Suprapubic skin (tissue), 4 donors: ENCODE measurements around the gene EPB41L1.

Experiments used
- EP300 ChIP-seq: sonication (generic); formaldehyde crosslinking; IDR thresholded peaks from one replicate; pipeline ENCODE4 v1.6.1; 2017; ENCODE audit warnings: antibody characterized with exemption
- POLR2AphosphoS5 ChIP-seq, 3 donors: sonication (generic); formaldehyde crosslinking; IDR thresholded peaks; one replicate each; pipeline ENCODE4 v1.6.1; 2017; ENCODE audit warnings: antibody characterized with exemption in 3 of 3
- TF ChIP-seq, protein P1 (sequence below), 2 donors: fragments of 200-600 bp in 1 of 2; fragments of 450-650 bp in 1 of 2; sonication (generic) in 1 of 2; IDR thresholded peaks; one replicate each; pipeline ENCODE4 v1.5.1; 2016 to 2019; ENCODE audit warnings: antibody characterized with exemption in 2 of 2, mild to moderate bottlenecking in 1 of 2, moderate library complexity in 1 of 2

GRCh38 chr20:36272547-36273220, 118.1 kb downstream of the EPB41L1 start:
- TF ChIP-seq, protein P1, sequence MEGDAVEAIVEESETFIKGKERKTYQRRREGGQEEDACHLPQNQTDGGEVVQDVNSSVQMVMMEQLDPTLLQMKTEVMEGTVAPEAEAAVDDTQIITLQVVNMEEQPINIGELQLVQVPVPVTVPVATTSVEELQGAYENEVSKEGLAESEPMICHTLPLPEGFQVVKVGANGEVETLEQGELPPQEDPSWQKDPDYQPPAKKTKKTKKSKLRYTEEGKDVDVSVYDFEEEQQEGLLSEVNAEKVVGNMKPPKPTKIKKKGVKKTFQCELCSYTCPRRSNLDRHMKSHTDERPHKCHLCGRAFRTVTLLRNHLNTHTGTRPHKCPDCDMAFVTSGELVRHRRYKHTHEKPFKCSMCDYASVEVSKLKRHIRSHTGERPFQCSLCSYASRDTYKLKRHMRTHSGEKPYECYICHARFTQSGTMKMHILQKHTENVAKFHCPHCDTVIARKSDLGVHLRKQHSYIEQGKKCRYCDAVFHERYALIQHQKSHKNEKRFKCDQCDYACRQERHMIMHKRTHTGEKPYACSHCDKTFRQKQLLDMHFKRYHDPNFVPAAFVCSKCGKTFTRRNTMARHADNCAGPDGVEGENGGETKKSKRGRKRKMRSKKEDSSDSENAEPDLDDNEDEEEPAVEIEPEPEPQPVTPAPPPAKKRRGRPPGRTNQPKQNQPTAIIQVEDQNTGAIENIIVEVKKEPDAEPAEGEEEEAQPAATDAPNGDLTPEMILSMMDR (IDR thresholded peaks at IDR 0.05), result no peak
- TF ChIP-seq POLR2AphosphoS5 (IDR thresholded peaks at IDR 0.05) (no peak), EP300 (no peak)
